IPS-18a (cell line): ENCODE results near the gene MUC20.
"Not testable (repeated sequence)": the region's sequence is repeated elsewhere in the genome, so short reads cannot be mapped to it uniquely, and the experiment has no call there.

Experiments
- H3K27ac ChIP-seq: one replicate; pipeline ENCODE4 v1.5.1; 2013; ENCODE audit warnings: low read length
- H3K27me3 ChIP-seq: one replicate; pipeline ENCODE4 v1.6.1; 2013; ENCODE audit warnings: mild to moderate bottlenecking, low read length; ENCODE audit not compliant: control insufficient read depth, insufficient read depth
- H3K36me3 ChIP-seq: one replicate; pipeline ENCODE4 v1.6.1; 2013; ENCODE audit warnings: low read depth, low read length; ENCODE audit not compliant: control insufficient read depth
- H3K4me1 ChIP-seq: one replicate; pipeline ENCODE4 v1.6.1; 2013; ENCODE audit warnings: low read depth, low read length; ENCODE audit not compliant: control insufficient read depth
- H3K4me3 ChIP-seq: one replicate; pipeline ENCODE4 v1.5.1; 2013; ENCODE audit warnings: low read length
- H3K9ac ChIP-seq: one replicate; pipeline ENCODE4 v1.6.1; 2013; ENCODE audit warnings: mild to moderate bottlenecking, low read length, moderate library complexity
- H3K9me3 ChIP-seq: one replicate; pipeline ENCODE4 v1.6.1; 2013; ENCODE audit warnings: low read depth, low read length; ENCODE audit not compliant: control insufficient read depth

Gene MUC20

GRCh38 chr3:195773956-195774537 lies 53.3 kb downstream of the MUC20 start:
- Histone ChIP-seq H3K9me3 (no peaks in the 10 kb centered on the region), H3K4me1 (no peaks in the 10 kb centered on the region), H3K27ac (no peak overlapping the region), H3K9ac (no peak overlapping the region), H3K4me3 (no peak overlapping the region), H3K36me3 (no peaks in the 10 kb centered on the region), H3K27me3 (no peaks in the 10 kb centered on the region)

DNA sequence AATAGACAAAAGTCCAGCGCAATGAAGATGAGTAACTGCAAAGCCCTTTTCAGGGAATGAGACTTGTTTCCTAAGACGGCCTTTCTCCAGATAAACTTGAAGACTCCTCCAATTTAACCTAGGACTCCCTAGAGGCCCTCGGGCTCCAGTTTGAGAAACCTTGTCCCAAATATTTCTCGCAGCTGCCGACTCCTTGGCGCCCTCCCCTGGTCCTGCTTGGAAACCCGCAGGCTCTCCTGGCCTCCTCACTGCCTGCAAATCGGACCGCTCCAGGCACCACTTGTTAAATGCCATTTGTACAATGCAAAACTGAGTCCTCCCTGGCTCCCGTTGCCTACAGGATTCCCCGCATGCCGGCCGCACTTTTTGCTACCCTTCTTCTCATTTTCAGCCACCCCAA lies 54.1 kb downstream of the MUC20 start:
- no peaks in the 10 kb centered on the region for H3K4me1 ChIP-seq

DNA sequence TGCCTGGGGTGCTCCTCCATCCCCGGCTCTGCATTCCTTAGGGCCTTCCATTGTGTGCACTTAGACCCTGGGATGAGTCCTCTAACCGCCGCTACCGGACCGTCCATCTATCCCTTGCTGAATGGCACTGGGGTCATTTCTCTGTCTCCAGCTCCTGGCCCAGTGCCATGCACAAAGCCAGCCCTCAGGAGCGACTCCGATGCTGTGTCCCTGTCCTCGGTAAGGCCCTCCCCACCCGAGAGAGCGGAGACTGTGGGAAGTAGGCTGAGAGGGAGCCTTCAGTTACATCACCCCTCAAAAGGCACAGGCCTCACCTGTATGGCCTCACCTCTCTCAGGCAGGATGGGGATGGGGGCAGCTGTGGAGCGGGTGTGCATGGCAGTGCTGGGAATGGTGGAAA lies 57.2 kb downstream of the MUC20 start:
- no peaks in the 10 kb centered on the region for H3K9me3 ChIP-seq
- no peaks in the 10 kb centered on the region for H3K4me1 ChIP-seq
- H3K9ac ChIP-seq = no peak overlapping the region
- no peak overlapping the region for H3K27ac ChIP-seq
- H3K4me3 ChIP-seq = no peak overlapping the region
- no peaks in the 10 kb centered on the region for H3K27me3 ChIP-seq
- H3K36me3 ChIP-seq = no peaks in the 10 kb centered on the region

More for the DNA sequence above, 54.1 kb downstream of the MUC20 start:
- Histone ChIP-seq H3K27ac (no peak overlapping the region), H3K9ac (no peak overlapping the region), H3K27me3 (no peaks in the 10 kb centered on the region), H3K9me3 (no peaks in the 10 kb centered on the region), H3K4me3 (no peak overlapping the region), H3K36me3 (no peaks in the 10 kb centered on the region)

DNA sequence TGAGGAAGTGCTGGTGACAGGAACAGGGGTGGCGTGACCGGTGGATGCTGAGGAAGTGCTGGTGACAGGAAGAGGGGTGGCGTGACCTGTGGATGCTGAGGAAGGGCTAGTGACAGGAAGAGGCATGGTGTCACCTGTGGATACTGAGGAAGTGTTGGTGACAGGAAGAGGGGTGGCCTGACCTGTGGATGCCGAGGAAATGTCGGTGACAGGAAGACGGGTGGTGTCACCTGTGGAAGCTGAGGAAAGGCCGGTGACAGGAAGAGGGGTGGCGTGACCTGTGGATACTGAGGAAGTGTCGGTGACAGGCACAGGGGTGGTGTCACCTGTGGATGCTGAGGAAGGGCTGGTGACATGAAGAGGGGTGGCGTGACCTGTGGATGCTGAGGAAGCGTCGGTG lies 60.5 kb downstream of the MUC20 start:
- not testable (repeated sequence) for H3K4me1 ChIP-seq, H3K36me3 ChIP-seq, H3K27ac ChIP-seq, H3K27me3 ChIP-seq, H3K9ac ChIP-seq, H3K4me3 ChIP-seq, H3K9me3 ChIP-seq
